Measurements from ENCODE around the gene TMTC3. TPM values are rescaled to one million over a fixed set of nuclear protein-coding genes. Genes with fewer than 3 reads are reported as not detected.

TMTC3 gene
- total RNA-seq, 1 donor: 71.7 TPM

DNA sequence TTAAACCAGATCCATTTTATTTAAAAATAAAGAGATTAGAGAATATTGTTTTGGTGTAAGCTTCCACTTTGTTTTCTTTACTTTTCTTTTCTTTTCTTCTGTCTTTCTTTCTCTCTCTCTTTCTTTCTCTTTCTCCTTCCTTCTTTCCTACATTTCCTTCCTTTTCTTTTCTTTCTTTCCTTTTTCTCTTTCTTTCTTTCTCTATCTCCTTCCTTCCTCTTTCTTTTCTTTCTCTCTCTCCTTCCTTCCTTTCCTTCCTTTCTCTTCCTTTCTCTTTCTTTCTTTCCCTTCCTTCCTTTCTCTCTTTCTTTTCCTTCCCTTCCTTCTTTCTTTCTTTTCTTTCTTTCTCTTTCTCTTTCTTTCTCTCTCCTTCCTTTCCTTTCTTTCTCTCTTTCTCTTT is 100.8 kb downstream of the TMTC3 start:
- TF ChIP-seq, protein P1, sequence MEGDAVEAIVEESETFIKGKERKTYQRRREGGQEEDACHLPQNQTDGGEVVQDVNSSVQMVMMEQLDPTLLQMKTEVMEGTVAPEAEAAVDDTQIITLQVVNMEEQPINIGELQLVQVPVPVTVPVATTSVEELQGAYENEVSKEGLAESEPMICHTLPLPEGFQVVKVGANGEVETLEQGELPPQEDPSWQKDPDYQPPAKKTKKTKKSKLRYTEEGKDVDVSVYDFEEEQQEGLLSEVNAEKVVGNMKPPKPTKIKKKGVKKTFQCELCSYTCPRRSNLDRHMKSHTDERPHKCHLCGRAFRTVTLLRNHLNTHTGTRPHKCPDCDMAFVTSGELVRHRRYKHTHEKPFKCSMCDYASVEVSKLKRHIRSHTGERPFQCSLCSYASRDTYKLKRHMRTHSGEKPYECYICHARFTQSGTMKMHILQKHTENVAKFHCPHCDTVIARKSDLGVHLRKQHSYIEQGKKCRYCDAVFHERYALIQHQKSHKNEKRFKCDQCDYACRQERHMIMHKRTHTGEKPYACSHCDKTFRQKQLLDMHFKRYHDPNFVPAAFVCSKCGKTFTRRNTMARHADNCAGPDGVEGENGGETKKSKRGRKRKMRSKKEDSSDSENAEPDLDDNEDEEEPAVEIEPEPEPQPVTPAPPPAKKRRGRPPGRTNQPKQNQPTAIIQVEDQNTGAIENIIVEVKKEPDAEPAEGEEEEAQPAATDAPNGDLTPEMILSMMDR (IDR thresholded peaks at IDR 0.05; ENCODE audit: insufficient read depth, low read depth, low read length): no peak
- H3K4me3 ChIP-seq (ENCODE audit: low read depth, low read length): no peak overlapping the region
- no peak for DNase-seq (ENCODE audit: low read depth)

DNA sequence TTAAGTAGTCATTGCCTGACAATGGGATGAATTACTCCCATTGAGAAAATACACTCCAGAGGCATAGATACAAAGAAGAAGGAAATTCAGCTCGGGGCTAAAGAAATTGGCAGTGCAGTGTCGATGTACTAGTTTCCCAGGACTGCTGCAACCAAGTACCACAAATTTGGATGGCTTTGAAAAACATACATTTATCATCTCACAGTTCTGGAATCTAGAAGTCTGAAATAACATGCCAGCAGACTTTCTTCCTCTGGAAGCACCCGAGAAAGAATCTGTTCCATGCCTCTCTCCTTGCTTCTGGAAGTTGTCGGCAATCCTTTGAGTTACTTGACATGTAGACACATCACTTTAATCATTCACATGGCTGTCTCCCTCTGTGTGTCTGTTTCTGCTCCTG is 101.9 kb downstream of the TMTC3 start:
- H3K4me3 ChIP-seq (ENCODE audit: low read depth, low read length): no peak overlapping the region
- TF ChIP-seq, protein P1 (IDR thresholded peaks at IDR 0.05; ENCODE audit: insufficient read depth, low read depth, low read length): no peak
- DNase-seq (ENCODE audit: low read depth): no peak

DNA sequence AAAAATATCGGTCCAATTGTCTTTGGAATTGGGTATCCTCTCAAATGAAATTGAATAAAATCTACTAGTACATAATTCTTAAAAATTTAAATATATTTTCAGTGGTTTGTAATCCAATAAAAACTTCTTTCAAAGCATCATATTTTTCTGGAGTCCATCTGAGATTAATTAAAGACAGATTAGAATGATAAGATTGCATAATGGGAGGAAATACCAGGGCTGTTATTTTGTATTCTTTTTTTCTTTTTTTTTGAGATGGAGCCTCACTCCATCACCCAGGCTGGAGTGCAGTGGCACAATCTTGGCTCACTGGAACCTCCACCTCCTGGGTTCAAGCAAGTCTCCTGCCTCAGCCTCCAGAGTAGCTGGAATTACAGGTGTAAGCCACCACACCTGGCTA is 103.8 kb downstream of the TMTC3 start:
- H3K4me3 ChIP-seq (ENCODE audit: low read depth, low read length): no peak overlapping the region
- TF ChIP-seq, protein P1 (IDR thresholded peaks at IDR 0.05; ENCODE audit: insufficient read depth, low read depth, low read length): no peak
- DNase-seq (ENCODE audit: low read depth): no peak

DNA sequence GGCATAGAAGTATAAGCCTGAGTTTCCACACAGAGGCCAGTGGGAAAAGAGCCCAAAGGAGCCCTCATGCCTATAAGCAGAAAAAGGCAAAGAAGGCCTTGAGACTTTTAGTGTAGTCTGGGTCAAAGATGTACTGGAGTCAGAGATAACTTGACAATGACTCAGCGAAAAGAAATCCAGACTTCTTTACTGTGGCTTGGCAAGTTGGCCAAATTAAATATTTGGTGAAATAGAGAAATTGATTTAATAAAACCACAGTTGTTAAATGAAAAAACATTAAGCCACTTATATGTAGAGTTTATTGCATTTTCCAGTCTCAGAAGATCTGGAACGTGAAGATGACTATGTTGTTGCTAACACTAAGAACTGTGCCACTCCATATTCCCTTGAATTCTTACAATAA is 105.1 kb downstream of the TMTC3 start:
- no peak overlapping the region for H3K4me3 ChIP-seq (ENCODE audit: low read depth, low read length)
- TF ChIP-seq, protein P1 (IDR thresholded peaks at IDR 0.05; ENCODE audit: insufficient read depth, low read depth, low read length): no peak
- peak; percentile 62 for DNase-seq (ENCODE audit: low read depth)

DNA sequence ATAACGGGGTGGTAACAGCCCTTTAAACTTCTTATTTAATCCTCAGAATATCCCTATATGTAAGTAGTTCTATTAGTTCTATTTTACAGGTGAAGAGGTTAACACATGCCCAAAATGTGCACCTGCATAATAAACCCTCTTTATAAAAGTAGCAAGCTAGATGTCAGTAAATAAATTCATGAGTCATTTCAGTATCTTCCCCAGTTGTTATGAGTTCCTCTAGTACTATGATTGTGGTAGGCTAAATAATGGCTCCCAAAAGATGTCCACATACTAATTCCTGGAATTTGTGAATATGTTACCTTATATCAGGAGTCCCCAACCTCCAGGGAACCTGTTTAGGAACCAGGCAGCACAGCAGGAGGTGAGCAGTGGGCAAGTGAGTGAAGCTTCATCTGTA is 106.5 kb downstream of the TMTC3 start:
- TF ChIP-seq, protein P1 (IDR thresholded peaks at IDR 0.05; ENCODE audit: insufficient read depth, low read depth, low read length): no peak
- DNase-seq (ENCODE audit: low read depth): no peak

More for the DNA sequence above, 106.5 kb downstream of the TMTC3 start:
- no peak overlapping the region for H3K4me3 ChIP-seq (ENCODE audit: low read depth, low read length)

Other genes with a start within 250 kb of the TMTC3 start
- gene C12orf50, start 112.9 kb upstream of the TMTC3 start, total RNA-seq: under 0.01 TPM in 1 of 2 replicates, not detected in the other
- 20.3 and 20.7 TPM in 2 replicates for gene CEP290, start 219 bp upstream of the TMTC3 start, total RNA-seq

Data from fibroblast of villous mesenchyme (primary cell).